ENCODE data around the gene PAGR1.
"Not testable (repeated sequence)": the region's sequence is repeated elsewhere in the genome, so short reads cannot be mapped to it uniquely, and the experiment has no call there.

PAGR1 gene

GRCh38 chr16:29824589-29825144, 8.7 kb downstream of the PAGR1 start:
- no peak overlapping the region for H3K4me3 ChIP-seq (ENCODE audit: low read length)
- DNase-seq (ENCODE audit: low read depth) = no peak
- no peak for TF ChIP-seq CTCF (conservative IDR thresholded peaks at IDR 0.05; ENCODE audit: low read depth, low read length)

DNA sequence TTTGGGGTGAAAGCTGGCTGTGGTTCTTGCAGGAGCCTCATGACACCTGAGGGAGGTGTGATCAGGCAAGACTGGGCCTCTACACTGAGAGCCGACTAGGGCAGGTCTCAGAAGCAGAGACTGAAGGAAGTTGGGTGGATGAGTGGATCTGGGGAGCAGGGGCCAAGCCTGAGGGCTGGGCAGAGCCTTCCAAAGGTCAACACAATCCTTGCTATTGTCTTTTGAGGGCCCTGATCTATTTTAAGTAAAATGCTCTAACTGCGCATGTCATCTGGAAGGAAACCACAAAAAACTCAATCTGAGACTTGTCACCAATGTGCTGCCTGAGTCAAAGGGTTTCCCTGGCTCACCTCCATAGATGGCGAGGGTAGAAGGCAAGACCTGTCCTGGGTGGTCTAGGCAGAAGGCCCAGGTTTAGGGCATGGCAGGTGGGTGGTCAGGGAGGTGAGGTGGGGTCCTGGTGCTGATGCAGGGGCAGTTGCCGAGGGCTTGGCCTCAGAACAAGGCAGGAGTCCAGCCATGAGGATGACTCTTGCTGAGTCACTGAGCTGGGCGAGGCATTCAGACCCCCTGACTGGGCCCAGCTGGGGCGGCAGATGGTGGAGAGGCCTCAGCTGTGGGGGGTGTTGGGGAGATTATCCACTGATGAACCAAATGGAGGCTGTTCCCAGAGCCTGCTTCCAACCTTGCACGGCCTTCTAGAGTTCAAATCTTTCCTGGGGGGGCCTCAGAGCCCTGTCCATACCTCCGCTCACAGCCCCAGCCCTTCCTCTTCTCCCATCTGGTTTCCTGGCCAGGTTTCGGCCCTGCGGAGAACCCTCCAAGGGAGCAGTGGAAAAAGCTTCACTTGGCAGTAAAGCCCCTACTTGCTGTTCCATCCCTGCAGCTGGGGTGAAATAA, 9.4 kb downstream of the PAGR1 start:
- no peak for DNase-seq (ENCODE audit: low read depth)
- H3K4me3 ChIP-seq (ENCODE audit: low read length) = no peak overlapping the region
- no peak for TF ChIP-seq CTCF (conservative IDR thresholded peaks at IDR 0.05; ENCODE audit: low read depth, low read length)

- H3K4me3 ChIP-seq (ENCODE audit: low read length) = no peak overlapping the region
- no peak for TF ChIP-seq CTCF (conservative IDR thresholded peaks at IDR 0.05; ENCODE audit: low read depth, low read length)
- DNase-seq (ENCODE audit: low read depth) = no peak
Observed at GRCh38 chr16:29826342-29826695, 10.4 kb downstream of the PAGR1 start.

DNA sequence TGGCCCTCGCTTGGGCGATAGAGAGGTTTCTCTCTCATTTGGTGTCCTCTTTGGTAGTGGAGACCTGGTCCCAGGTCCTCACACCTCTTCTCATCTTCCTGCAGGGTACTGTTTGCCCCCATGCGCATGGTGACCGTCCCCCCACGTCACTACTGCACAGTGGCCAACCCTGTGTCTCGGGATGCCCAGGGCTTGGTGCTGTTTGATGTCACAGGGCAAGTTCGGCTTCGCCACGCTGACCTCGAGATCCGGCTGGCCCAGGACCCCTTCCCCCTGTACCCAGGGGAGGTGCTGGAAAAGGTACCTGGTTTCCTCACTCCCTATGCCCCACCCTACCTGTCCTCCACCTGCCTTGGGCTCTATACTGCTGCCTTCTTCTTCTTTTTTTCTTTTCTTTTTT, 14.8 kb downstream of the PAGR1 start:
- no peak for DNase-seq (ENCODE audit: low read depth)
- no peak overlapping the region for H3K4me3 ChIP-seq (ENCODE audit: low read length)
- no peak for TF ChIP-seq CTCF (conservative IDR thresholded peaks at IDR 0.05; ENCODE audit: low read depth, low read length)

DNA sequence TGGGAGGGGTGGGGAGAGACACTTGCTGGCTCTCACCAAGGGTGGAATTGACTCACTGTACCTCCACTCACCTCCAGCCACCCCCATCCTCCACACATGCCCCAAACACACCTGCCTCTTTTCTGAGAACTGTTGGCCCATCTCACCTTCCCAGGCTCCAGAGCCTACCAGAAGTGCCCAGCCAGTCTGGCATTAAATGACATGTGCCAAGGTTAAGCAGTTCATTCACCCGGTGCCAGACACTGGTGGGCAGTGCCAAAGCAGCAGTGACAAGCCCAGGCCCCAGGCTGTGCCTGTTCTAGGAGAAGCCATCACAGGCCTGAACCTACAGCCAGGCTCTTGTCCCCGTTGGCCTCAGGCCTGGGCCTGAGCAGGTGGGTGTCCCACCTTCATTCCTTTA, 15.5 kb downstream of the PAGR1 start:
- TF ChIP-seq CTCF (conservative IDR thresholded peaks at IDR 0.05; ENCODE audit: low read depth, low read length) = no peak
- H3K4me3 ChIP-seq (ENCODE audit: low read length) = no peak overlapping the region
- no peak for DNase-seq (ENCODE audit: low read depth)

DNA sequence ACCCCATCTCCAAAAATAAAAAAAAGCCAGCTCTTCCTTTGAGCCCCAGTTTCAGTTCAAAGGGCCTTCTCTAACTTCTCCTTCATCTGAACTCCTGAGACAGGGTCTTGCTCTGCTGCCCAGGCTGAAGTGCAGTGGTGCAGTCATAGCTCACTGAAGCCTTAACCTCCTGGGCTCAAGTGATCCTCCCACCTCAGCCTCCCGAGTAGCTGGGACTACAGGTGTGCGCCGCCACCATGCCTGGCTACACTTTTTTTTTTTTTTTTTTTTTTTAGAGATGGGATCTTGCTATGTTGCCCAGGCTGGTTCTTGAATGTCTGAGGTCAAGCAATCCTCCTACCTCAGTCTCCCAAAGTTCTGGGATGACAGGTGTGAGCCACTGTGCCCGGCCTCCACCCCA, 17.3 kb downstream of the PAGR1 start:
- DNase-seq (ENCODE audit: low read depth); H3K4me3 ChIP-seq (ENCODE audit: low read length): not testable (repeated sequence)

GRCh38 chr16:29834079-29834478, 18.1 kb downstream of the PAGR1 start:
- TF ChIP-seq CTCF (conservative IDR thresholded peaks at IDR 0.05; ENCODE audit: low read depth, low read length) = no peak
- DNase-seq (ENCODE audit: low read depth) = no peak

More at GRCh38 chr16:29834079-29834478, 18.1 kb downstream of the PAGR1 start:
- H3K4me3 ChIP-seq (ENCODE audit: low read length) = no peak overlapping the region

All from retinal pigment epithelial cell (primary cell).